ENCODE data around the gene RASA2.

DNA sequence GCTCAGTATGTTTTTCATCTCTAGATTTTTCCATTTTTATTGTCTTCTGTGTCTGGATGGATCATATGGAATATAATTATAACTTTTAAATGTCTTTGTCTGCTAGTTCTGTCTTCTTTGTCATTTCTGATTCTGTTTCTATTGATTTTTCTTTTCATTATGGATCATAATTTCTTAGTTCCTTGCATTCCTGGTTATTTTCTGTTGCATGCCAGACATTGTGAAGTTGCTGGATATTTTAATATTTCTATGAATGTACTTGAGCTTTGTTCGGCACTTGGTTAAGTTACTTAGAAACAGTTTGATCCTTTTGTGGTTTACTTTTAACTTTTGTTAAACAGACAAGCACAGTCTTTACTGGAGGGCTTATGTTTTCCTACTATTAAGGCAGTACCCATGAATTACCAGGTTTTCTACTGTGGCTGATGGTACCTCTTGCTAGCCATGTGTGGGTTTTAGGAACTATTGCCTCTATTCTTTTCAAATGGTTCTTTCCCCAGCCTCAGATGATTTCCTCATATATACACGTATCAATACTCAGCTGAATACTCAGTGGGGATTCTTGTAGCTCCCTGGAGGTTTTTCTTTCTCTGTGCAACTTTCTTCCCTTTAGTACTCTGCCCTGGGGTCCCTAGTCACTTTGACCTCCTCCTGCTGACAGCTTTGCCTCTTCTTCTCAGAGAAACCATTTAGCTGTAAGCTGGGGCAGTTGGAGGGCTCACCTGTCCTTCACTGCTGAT, 64.3 kb downstream of the RASA2 start:
- TF ChIP-seq, protein P1, sequence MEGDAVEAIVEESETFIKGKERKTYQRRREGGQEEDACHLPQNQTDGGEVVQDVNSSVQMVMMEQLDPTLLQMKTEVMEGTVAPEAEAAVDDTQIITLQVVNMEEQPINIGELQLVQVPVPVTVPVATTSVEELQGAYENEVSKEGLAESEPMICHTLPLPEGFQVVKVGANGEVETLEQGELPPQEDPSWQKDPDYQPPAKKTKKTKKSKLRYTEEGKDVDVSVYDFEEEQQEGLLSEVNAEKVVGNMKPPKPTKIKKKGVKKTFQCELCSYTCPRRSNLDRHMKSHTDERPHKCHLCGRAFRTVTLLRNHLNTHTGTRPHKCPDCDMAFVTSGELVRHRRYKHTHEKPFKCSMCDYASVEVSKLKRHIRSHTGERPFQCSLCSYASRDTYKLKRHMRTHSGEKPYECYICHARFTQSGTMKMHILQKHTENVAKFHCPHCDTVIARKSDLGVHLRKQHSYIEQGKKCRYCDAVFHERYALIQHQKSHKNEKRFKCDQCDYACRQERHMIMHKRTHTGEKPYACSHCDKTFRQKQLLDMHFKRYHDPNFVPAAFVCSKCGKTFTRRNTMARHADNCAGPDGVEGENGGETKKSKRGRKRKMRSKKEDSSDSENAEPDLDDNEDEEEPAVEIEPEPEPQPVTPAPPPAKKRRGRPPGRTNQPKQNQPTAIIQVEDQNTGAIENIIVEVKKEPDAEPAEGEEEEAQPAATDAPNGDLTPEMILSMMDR (IDR thresholded peaks at IDR 0.05 in 4 of 5, conservative IDR thresholded peaks at IDR 0.05 in 1 of 5), result no peak
- TF ChIP-seq POLR2A (IDR thresholded peaks at IDR 0.05), result no peak
